Measurements from ENCODE around the gene ARVCF.

- TF ChIP-seq REST (IDR thresholded peaks at IDR 0.05; ENCODE audit: low read depth, low read length) (no peak), MAX (IDR thresholded peaks at IDR 0.05; ENCODE audit: low read depth) (no peak), POLR2AphosphoS5 (IDR thresholded peaks at IDR 0.05; ENCODE audit: low read depth, low read length) (no peak), CTCF (IDR thresholded peaks at IDR 0.05) (no peak), NFIC (IDR thresholded peaks at IDR 0.05; ENCODE audit: borderline replicate concordance) (no peak), CHD2 (IDR thresholded peaks at IDR 0.05; ENCODE audit: low read length, partially characterized antibody) (no peak), SMC3 (IDR thresholded peaks at IDR 0.05; ENCODE audit: low read depth, low read length) (no peak), ZBTB33 (IDR thresholded peaks at IDR 0.05; ENCODE audit: borderline replicate concordance, low read depth) (no peak), EP300 (IDR thresholded peaks at IDR 0.05; ENCODE audit: borderline replicate concordance in 1 of 2, low read depth in 1 of 2, low read length in 1 of 2) (no peak), RAD21 (IDR thresholded peaks at IDR 0.05; ENCODE audit: low read length) (no peak)
Measured at GRCh38 chr22:20028855-20029549, 12.4 kb upstream of the ARVCF start.

All from SK-N-SH (cell line).